Loucy (cell line): ENCODE measurements around the gene CTDSP2.

ENCODE experiments used
- CTCF ChIP-seq: fragments of 200-600 bp; sonication (generic); conservative IDR thresholded peaks from 2 replicates; pipeline ENCODE4 v1.5.1; 2014; ENCODE audit warnings: mild to moderate bottlenecking, antibody characterized with exemption, low read length
- EZH2phosphoT487 ChIP-seq: fragments of 200-600 bp; IDR thresholded peaks from 2 replicates; pipeline ENCODE4 v1.6.1; 2018; ENCODE audit warnings: antibody characterized with exemption, mild to moderate bottlenecking, moderate library complexity, borderline replicate concordance

- no peak for TF ChIP-seq CTCF
- TF ChIP-seq EZH2phosphoT487 = no peak
These were observed 29.1 kb downstream of the CTDSP2 start for GRCh38 chr12:57817261-57817989.
